IPS-20b (cell line): ENCODE measurements around the gene FOXJ1.
A peak's percentile ranks its signal among the peaks of the same experiment; 100 is the strongest.

ENCODE experiments used
- H3K27ac ChIP-seq: one replicate; pipeline ENCODE4 v1.5.1; 2013; ENCODE audit warnings: low read length
- H3K27me3 ChIP-seq: 2 replicates; pipeline ENCODE4 v1.6.1; 2013; ENCODE audit warnings: mild to moderate bottlenecking, low read length, inconsistent platforms; ENCODE audit not compliant: insufficient read depth
- H3K36me3 ChIP-seq: 2 replicates; pipeline ENCODE4 v1.6.1; 2013; ENCODE audit warnings: low read depth, mild to moderate bottlenecking, inconsistent platforms, low read length, moderate library complexity; ENCODE audit not compliant: insufficient read depth
- H3K4me1 ChIP-seq: 2 replicates; pipeline ENCODE4 v1.6.1; 2013; ENCODE audit warnings: mild to moderate bottlenecking, control low read depth, inconsistent platforms, low read length, moderate library complexity; ENCODE audit not compliant: insufficient read depth
- H3K4me3 ChIP-seq: 2 replicates; pipeline ENCODE4 v1.5.1; 2013; ENCODE audit warnings: mild to moderate bottlenecking, low read length, inconsistent platforms
- H3K9ac ChIP-seq: 2 replicates; pipeline ENCODE4 v1.6.1; 2013; ENCODE audit warnings: low read depth, mild to moderate bottlenecking, inconsistent platforms, low read length, moderate library complexity
- H3K9me3 ChIP-seq: 2 replicates; pipeline ENCODE4 v1.6.1; 2013; ENCODE audit warnings: mild to moderate bottlenecking, low read depth, low read length, inconsistent platforms; ENCODE audit not compliant: insufficient read depth

Gene FOXJ1

DNA sequence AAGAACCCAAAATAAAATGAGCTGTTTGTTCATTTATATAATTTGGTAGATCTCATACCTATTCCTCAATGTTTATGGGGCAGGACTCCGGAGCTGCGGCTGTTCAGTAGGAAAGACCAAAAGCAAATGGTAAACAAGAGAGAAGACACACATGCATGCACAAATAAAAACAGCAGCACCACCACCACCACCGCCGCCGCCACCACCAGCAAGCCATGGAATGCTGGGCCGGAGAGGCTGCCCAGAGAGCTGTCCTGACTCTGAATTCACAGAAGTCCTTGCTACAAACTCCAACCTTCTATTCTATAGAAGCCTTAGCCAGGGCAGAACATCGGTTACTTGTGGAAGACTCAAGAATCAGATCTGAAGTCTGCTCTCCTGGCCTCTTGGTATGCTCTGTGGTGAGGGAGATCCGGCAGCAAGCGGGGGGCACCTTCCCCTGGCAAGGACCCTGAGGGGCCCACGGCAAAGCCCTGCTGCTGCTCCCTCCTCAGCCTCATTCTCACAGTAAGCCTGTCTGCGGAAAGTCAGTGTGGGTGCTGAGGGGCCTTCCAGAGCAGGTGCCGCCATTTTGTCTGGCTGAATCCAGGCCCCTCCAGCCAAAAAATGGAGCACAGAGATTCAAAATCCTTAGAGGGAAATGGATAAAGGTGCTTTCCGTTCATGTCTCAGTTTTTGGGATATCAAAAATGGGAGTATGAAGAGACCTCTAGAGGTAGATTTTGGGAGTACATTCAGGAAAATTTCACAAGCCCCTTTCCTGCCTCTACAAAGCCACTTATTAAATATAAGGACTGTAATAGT is 6.4 kb upstream of the FOXJ1 start:
- Histone ChIP-seq H3K9ac (no peak overlapping the region), H3K27ac (no peak overlapping the region), H3K9me3 (no peaks in the 10 kb centered on the region), H3K27me3 (peaks cover 42% of the 10 kb centered on the region), H3K4me3 (no peak overlapping the region), H3K36me3 (no peaks in the 10 kb centered on the region; the same call in 1 of the 2 replicates), H3K4me1 (peaks cover 13% of the 10 kb centered on the region)

DNA sequence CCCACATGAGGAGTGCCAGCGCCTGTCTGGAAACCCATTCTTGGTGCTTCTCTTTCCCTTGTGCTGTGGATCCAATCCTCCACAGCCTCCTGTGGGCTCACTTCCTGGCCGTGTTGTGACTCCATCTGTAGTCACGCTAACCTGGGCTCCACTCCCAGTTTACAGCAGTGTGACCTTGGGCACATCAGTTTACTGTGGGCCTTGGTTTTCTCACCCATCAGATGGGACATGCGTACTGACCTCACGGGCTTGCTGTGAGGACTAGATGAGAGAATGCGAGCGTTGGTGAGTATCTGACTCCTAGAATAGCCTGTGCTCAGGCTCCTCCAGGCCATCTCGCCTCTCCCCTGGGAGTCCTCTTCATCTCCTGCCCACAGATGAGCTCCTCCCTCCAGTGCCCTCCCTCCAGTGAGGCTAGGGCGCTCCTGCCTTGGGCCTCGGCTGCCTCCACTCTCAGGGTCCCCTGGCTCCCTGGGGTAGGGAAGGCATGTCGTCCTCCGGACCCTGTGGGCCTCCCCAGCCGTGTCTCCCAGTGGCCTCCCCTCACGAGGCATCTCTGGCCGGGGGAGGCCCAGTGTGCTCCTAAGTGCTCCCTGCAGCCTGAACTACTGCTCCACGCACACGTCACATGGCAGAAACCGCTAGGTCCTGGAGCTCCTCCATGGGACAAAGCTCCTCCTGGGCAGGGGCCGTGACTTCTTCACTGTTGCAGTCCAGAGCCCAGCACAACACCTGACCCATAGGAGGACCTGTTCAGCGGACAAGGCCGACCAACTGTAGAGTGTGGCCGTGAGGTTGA is 5.2 kb upstream of the FOXJ1 start:
- H3K4me3 ChIP-seq: no peak overlapping the region
- H3K9me3 ChIP-seq: no peaks in the 10 kb centered on the region
- H3K27me3 ChIP-seq: peaks cover 50% of the 10 kb centered on the region
- peaks cover 22% of the 10 kb centered on the region for H3K4me1 ChIP-seq
- H3K27ac ChIP-seq: no peak overlapping the region
- no peak overlapping the region for H3K9ac ChIP-seq
- no peaks in the 10 kb centered on the region for H3K36me3 ChIP-seq

DNA sequence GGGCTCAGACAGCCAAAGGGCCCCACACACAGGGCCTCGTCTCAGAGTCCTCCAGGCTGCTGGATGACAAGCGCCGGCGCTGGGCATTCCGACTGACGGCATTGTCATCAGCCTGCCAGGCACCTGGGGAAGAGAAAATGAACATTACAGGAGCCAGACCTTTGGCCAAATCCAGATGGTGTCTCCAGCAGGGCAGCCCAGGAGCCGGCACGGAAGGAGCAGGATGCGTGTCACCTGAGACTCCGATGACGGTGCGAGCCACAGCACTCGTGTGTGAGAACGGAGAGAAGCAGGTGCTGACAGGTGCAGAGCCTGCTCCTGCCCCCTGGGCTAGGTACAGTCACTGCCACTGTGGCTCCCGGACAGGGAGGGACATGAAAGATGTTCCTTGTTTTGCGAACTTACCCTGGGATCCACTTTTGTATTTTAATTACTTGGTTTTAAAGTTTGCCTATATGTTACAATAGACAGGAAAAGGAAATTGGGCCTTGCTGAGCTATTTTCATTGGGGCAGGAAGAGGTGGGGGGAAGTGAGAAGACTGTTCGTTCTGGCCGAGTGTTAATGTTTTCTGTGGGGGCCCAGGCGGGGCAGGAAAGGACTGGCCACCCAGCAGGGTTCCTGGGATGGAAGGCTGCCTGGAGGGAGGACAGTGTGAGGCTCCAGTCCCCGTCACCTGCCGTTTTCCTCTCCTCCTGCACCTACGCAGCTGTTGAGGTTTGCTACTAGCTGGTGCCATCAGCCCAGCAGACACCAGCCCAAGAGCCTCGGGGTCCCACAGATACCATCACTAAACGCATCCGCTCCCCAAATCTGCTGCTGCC is 4.4 kb upstream of the FOXJ1 start:
- Histone ChIP-seq H3K9ac (no peak overlapping the region), H3K27me3 (peaks cover 57% of the 10 kb centered on the region)

GRCh38 chr17:76142585-76143041 is 1.6 kb upstream of the FOXJ1 start:
- Histone ChIP-seq H3K4me1 (peaks cover 34% of the 10 kb centered on the region), H3K27ac (no peak overlapping the region), H3K9me3 (no peaks in the 10 kb centered on the region; the same call in 1 of the 2 replicates), H3K4me3 (peak overlapping the region; percentile 74; the same call in 1 of the 2 replicates), H3K9ac (no peak overlapping the region), H3K27me3 (peaks cover 85% of the 10 kb centered on the region), H3K36me3 (no peaks in the 10 kb centered on the region)

More for the DNA sequence above, 4.4 kb upstream of the FOXJ1 start:
- Histone ChIP-seq H3K36me3 (no peaks in the 10 kb centered on the region), H3K4me1 (peaks cover 24% of the 10 kb centered on the region), H3K27ac (no peak overlapping the region), H3K9me3 (no peaks in the 10 kb centered on the region), H3K4me3 (no peak overlapping the region)

GRCh38 chr17:76142039-76142584 is 1.1 kb upstream of the FOXJ1 start:
- peak overlapping the region; percentile 74; the same call in 1 of the 2 replicates for H3K4me3 ChIP-seq
- H3K27ac ChIP-seq: no peak overlapping the region
- H3K4me1 ChIP-seq: peaks cover 36% of the 10 kb centered on the region
- no peaks in the 10 kb centered on the region; the same call in 1 of the 2 replicates for H3K9me3 ChIP-seq
- no peaks in the 10 kb centered on the region for H3K36me3 ChIP-seq
- H3K27me3 ChIP-seq: peaks cover 90% of the 10 kb centered on the region
- H3K9ac ChIP-seq: no peak overlapping the region

DNA sequence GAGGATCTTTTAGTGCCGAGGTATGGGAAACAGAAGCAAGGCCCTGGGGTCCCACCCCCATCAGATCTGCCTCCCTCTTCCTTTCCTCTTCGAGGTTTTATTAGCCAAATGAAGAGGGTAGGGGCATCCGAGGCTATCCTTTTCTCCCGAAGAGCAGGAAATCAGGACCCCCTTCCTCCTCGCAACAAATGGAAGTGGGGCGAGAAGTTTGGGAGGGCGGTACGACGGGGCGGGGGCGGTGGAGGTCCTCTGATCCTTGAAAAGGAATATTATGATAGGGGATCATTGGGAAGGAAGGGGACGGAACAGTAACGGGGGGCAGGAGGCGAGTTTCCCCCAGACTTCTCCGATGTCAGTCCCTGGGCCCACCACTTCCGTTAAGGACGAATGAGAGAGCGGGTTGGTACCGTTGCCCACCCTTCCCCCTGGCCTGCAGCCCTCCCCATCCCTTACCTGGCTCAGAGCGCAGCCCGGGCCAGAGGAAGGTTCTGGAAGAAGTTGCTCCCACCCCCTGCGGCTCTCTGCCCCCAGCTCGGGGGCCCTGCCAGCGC is 309 bp downstream of the FOXJ1 start:
- Histone ChIP-seq H3K4me1 (peaks cover 45% of the 10 kb centered on the region), H3K27me3 (peaks cover 95% of the 10 kb centered on the region), H3K27ac (no peak overlapping the region), H3K4me3 (peak overlapping the region; percentile 74; the same call in 1 of the 2 replicates), H3K36me3 (no peaks in the 10 kb centered on the region), H3K9me3 (no peaks in the 10 kb centered on the region; the same call in 1 of the 2 replicates), H3K9ac (no peak overlapping the region)

DNA sequence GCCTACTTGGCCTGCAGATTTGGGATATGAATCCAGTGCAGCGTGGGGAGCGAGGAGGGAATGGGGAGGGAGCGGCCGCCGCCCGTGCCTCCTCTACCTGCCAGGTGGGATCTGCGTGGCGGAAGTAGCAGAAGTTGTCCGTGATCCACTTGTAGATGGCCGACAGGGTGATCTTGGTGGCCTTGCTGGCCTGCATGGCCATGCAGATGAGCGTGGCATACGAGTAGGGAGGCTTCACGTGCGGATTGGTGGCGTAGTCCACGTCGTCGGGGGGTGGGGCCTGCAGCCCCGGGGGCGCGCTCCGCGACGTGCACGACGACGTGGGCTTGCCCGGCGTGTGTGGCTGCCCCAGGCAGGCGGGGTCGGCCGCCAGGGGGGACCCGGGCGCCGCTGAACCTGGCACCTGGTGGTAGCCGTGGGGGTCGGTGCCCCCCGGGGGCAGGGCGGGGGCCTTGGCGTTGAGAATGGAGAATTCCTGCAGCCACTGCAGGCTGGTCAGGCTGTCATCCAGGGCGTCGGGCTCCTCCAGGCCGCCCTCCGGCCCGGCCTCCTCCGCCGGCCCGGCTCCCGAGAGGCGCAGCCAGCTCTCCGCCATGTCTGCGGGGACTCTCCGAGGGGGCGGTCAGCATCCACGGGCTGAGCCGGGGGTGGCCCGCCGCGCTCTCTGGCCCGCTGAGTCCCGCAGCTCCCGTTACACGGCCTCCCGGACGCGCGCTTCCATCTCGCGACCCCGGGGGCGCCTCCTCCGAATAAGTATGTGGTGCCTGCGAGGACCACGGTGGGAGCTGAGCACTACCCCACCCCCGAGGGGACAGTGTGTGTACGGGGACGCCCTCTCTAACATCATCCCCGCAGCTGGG is 1.0 kb downstream of the FOXJ1 start:
- peaks cover 97% of the 10 kb centered on the region for H3K27me3 ChIP-seq
- H3K4me1 ChIP-seq: peaks cover 48% of the 10 kb centered on the region
- peak overlapping the region; percentile 74; the same call in 1 of the 2 replicates for H3K4me3 ChIP-seq
- H3K9ac ChIP-seq: no peak overlapping the region; the same call in 1 of the 2 replicates
- no peaks in the 10 kb centered on the region for H3K36me3 ChIP-seq
- no peak overlapping the region for H3K27ac ChIP-seq
- H3K9me3 ChIP-seq: no peaks in the 10 kb centered on the region; the same call in 1 of the 2 replicates

GRCh38 chr17:76138896-76139752 is 1.9 kb downstream of the FOXJ1 start:
- peak overlapping the region; percentile 74; the same call in 1 of the 2 replicates for H3K4me3 ChIP-seq
- peaks cover 53% of the 10 kb centered on the region for H3K4me1 ChIP-seq
- H3K9me3 ChIP-seq: no peaks in the 10 kb centered on the region; the same call in 1 of the 2 replicates
- H3K36me3 ChIP-seq: no peaks in the 10 kb centered on the region
- H3K27ac ChIP-seq: no peak overlapping the region
- H3K27me3 ChIP-seq: peaks cover 100% of the 10 kb centered on the region
- H3K9ac ChIP-seq: no peak overlapping the region; the same call in 1 of the 2 replicates

GRCh38 chr17:76138234-76138895 is 2.7 kb downstream of the FOXJ1 start:
- H3K9ac ChIP-seq: peak overlapping the region; percentile 30; the same call in 1 of the 2 replicates
- no peaks in the 10 kb centered on the region for H3K36me3 ChIP-seq
- H3K4me3 ChIP-seq: peak overlapping the region; percentile 74; the same call in 1 of the 2 replicates

More at GRCh38 chr17:76138234-76138895, 2.7 kb downstream of the FOXJ1 start:
- H3K27me3 ChIP-seq: peaks cover 100% of the 10 kb centered on the region
- no peak overlapping the region for H3K27ac ChIP-seq
- peaks cover 56% of the 10 kb centered on the region for H3K4me1 ChIP-seq
- no peaks in the 10 kb centered on the region; the same call in 1 of the 2 replicates for H3K9me3 ChIP-seq
